ENCODE measurements around the gene SRC.

Gene SRC

DNA sequence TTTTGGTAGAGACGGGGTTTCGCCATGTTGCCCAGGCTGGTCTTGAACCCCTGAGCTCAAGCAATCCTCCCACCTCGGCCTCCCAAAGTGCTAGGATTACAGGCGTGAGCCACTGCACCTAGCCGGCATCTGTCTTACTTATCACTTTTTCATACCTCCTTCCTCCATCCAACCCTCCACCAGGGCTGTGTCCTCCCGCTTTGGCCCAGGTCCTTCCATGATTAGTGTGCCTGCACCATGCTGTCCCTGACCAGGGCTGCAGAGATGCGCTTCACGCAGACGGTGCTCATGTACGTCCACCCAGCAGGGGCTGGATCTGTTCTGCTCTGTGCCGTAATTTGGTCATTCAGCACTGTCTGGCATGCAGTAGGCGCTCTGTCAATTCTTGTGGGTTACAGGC is 85.8 kb downstream of the SRC start:
- no peak for DNase-seq

DNA sequence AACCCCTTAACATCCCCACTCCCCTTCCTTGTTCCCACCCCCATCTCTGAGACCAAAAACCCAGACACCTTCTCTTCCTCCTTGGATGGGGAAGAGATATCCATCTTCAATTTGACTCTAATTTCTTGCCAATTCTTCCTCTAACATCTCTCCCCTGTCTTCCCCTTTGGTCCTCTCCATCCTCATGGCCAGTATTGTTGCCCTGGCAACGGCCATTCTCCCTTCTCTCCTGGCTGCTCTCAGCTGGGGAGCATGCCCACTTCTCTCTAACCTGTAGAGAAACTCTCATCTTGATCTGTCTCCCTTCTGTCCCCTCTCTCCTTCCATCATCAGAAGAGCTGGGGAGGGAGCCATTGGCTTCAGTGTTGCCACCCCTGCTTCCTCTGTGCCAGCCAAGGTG is 86.7 kb downstream of the SRC start:
- no peak for DNase-seq

DNA sequence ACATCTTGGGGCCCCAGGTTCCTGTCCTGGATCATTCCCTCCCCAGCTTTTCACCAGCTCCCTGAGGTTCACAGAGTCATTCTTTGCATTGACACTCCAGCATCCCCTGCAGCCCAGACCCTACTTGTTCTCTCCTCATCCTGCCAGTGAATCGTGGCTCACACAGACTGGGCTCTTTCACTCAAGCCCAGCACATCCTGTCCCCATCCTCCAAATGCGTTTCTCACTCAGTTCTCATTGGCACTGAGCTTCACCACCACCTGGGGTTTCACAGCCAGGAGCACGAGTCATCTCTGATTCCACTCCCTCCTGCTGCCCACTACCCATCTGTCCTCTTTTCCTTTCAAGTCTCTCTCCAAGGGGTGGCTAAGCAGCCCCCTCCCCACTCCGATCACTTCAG is 89.7 kb downstream of the SRC start:
- DNase-seq, result no peak

DNA sequence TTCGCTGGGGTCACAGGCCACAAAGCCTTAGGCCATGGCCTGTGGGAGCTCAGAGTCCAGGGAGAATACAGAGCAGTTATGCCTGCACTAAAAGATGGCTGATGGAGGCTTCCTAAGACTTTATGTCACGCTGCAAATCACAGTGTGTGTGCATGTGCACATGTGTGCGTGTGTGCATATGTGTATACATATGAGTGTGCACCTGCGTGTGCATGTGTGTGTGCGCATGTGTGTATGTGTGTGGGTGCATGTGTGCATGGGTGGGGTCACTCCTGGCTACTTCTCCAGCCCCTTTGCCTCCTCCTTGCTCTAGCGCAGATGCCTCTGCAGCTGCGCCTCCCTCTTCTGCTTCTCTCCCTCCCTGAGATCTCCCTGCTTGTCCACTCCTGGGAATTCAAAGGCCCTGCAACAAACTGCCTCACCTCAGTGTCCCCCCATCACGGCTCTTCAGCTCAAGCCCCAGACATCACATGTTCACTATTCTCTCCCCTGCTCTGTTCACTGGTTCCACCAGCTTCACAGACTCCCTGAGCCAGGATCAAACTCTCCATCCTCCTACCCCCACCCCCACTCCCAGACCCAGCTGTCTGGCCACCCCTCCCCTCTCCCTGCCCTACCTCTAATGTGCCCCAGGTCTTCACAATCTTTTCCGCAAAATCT is 90.7 kb downstream of the SRC start:
- no peak for DNase-seq

DNA sequence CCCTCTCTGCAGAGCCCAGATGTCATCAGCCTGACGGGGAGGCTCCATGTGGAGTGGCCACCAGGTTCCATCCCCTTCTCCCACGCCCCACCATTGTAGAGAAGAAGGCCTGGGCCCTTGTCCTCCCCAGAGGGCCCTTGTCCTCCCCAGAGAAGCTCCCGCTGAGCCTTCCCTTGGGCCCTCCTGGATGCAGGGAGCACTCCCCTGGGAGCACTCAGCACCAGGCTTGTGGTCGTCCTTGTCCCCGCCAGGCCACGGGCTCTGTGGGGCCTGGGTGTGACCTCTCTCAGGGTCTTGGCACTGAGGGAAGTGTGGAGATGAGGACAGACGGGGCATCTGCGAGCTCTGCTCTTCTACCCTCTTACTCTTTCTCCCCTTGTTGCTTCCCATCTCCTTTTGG is 91.7 kb downstream of the SRC start:
- no peak for DNase-seq

DNA sequence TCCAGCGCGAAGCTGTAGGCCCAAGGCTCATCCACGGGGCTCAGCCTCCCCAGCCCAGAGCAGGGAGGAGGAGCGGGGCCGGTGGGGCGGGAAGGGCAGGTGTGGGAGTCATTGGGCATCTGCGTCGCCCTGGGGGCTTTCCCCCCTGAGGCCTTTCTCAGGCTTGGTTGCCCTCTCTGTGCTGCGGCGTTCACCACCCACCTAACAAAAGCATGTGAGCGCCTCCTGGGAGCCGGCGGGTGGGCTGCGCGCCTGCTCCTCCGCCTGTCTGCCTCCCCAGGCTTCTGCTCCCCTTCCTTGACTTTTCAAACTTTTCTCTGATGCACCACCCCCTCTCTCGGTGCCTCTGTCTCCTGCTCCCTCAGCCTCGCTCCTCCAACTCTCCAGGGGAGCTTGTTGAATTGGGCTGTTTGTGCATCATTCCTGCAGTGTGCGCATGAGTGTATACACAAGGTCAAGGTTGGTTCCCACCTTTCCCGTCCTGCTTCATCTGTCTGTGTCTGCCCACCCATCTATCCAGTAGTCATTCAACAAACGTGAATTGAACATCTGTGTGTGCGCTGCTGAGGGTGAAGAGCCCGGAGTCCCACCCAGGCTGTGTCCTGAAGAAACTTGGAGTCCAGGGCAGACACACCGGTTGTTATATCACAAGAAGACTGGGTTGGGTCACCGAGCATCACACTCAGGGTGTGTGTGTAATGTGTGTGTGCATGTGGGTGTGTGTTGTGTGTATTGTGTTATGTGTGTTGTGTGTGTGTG is 92.7 kb downstream of the SRC start:
- DNase-seq, result no peak

DNA sequence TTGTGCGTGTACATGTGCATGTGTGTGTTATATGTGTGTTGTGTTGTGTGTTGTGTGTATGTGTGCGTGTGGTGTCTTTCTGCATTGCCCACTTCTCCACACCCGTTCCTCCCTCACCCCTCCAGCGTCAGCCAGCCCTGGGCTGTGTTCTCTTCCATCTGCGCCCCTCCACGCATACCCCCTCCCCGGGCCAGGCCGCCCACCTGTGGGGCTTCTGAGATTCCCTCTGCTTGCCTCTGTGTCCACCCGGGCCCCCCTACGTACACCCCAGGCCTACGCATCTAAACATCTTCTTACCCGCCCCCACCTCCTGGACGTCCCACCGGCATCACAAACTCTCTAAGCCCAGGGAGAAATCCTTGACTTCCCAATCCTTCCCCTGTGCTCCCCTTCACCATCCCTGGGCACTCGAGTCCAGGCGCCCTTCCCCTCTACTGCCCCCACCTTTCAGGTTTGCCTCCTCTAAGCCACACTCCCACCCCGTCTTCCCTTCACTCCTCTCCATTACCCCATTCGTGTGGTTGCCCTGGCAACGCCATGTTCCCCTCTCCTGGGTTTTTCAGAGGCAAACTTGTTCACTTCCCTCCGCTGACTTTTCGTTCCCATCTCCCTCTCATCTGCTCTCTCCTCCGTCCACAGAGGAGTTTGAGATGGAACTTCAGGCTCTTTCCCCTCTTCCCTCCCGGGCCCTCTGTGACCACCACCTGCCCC is 93.4 kb downstream of the SRC start:
- DNase-seq, result no peak

DNA sequence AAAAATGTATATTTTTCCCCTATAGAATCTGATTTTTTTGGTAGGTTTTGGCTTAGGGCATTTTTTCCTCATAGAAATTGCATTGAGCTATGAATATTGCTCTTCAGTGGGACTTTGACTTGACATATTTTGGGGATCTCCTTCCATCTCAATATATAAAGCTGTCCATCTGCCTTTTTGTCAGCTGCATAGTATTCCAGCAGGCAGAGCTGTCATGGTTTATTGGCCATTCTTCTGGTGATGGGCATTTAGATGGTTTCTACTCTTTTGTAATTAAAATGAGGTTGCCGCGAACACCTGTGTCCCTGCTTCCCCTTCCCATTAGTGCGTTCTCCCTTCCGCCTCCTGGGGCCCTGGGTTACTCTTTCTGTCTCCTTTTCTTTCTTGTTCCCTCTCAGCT is 95.1 kb downstream of the SRC start:
- no peak for DNase-seq

DNA sequence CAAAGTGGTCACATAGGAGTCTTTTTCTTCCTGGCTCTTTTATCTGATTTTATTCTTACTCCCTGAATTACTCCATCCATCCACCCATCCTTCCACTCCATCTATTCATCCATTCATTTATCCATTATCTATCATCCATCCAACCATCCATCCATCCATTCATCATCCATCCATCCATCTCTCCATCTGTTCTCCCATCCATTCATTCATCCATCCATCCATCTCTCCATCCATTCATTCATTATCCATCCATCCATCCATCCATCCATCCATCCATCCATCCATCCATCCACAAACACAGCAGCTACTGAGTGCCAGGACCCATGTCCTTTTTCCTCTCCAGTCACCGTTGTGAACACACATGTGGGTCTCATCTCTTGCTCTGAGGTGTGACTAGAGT is 96.6 kb downstream of the SRC start:
- DNase-seq, result no peak

DNA sequence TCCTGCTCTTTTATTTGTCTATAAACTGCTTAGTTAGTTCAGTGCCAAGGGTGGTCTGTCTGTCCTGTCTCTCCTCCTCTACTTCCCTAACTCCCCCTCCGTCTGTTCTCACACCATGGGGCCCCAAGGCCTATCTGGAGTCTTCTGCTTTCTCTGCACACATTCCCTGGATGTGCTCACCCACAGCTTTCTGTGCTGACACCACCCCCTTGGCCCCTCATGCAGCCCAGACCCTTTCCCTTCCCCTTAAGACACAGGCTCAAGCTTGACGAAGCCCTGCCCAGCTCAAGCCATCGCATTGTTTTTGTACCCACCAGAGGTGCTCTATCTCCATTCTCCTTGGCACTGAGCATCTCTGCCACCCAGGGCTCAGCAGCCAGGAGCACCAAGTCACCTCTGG is 97.0 kb downstream of the SRC start:
- no peak for DNase-seq

DNA sequence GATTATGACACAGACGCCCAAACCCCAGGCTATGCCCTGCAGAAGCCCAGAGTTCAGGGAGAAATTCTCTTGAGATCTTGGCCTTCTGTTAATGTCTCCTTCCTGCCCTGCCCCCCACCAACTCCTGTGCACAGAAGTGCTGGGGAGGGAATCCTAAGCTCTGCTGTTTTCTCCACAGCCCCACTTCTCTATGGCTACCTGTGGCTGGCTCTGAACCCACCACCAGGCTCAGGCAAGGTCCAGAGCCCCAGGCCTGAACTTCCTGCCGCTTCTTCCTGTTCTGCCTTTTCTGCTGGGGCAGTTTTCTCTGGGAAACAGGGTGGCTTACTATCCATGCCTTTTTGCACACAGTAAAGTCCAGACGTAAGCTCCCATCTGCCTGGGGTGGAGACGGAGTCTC is 97.7 kb downstream of the SRC start:
- no peak for DNase-seq

DNA sequence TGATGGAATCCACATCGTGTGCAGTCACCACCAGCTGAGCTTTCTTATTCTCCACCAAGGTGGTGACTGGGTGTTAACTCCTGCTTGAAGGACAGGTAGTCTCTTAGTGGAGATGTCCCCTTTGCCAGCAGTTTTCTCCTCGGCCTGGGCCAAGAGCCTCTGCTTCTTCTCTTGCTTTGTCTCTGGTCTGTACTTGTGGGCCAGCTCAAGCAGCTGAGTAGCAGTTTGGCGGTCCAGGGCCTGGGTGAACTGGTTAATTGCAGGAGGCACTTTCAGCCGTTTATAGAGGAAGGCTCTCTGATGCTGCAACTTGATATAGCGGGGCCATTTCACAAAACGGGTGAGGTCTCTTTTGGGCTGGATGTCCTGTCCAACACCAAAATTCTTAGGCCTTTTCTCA is 99.1 kb downstream of the SRC start:
- DNase-seq, result no peak

DNA sequence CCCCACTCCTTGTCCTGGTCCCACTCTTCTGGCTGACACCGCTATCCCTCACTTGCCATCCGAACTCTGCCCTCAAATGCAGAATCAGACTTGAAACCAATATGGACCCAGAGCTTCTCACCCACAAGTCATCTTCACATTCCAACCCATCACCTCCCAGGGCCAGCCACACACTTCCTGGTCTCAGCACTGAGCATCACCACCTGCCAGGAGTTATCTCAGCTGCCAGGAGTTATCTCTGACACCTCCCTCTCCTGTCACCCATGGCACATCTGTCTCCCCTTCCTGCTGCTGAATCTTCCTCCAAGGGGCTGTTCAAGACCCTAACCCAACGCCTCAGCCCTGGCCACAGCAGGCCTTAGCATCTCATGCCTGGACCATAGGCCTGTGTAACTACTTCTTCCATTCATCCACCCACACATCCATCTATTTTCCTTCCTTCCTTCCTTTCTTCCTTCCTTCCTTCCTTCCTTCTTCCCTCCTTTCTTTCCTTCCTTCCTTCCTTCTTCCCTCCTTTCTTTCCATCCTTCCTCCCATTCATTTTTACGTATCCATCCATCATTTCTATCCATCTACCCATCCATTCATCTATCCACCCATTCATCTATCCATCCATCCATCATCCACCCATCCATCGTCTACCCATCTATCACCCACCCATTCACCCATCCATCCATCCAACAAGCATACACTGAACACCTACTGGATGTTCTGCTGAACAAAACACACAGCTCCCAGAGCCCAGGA is 100.5 kb downstream of the SRC start:
- no peak for DNase-seq

DNA sequence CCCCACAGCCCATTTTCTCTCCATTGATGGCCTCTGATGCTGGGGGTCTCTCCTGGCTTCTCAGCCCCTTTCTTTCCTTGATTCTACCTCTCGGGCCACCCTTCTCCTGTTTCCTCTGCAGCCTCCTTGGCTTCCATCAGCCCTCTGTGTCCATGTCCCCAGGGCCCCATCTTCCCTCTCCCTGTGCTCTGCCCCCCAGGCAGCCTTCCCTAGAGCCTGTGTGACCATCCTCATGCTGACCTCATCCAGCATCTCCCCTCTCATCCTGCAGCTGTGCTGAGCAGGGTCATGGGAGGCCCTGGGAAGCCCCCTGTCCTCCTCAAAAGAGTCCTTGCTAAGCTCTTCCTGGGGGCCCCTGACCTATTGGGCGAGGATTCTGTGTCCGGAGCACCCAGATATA is 101.7 kb downstream of the SRC start:
- DNase-seq, result no peak

DNA sequence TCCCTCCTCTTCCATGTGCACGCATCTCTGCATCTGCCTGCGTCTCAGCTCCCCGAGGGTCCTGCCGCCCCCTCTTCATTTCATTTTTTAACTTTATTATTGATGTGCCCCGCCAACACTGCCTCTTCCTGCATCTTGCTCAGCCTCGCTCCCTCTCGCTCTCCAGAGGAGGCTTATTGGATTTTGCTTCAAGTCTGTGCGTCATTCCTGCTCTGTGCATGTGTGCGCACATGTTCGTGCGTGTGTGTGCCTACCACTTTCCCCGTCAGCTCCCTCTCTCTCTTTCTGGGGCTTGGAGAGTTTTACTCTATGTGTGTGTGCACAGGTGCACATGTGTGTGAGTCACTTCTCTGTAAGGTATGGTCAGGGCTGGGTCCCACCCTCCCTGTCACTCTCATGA is 103.3 kb downstream of the SRC start:
- no peak for DNase-seq

DNA sequence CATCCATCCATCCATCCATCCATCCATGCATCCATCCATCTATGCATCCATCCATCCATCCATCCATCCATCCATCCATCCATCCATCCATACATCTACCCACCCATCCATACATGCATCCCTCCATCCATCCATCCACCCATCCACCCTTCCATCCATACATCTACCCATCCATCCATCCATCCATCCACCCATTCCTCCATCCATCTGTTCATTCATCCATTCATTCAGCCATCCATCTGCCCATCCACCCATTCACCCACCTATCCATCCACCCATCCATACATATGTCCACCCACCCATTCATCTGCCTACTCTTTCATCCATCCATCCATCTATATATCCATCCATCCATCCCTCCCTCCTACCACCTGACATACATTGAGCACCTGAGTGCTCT is 104.4 kb downstream of the SRC start:
- DNase-seq, result no peak

DNA sequence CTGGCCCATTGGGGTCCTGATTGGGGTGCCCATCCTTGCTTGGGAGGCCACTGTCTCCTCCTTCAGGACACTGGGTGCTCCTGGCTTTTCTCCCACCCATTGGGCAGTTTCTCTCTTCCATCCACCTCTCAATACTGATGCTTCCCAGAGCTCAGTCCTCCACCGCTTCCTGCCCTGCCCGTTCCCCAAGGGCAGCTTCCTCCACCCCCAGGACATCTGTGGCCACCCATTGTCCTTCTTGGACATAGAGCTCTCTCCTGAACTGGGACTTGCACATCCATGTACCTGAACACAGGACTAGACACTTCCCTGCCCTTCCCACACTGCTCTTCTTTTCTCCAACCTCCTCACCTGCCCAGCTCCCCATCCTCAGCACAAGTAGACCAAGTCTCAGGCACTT is 105.7 kb downstream of the SRC start:
- no peak for DNase-seq

DNA sequence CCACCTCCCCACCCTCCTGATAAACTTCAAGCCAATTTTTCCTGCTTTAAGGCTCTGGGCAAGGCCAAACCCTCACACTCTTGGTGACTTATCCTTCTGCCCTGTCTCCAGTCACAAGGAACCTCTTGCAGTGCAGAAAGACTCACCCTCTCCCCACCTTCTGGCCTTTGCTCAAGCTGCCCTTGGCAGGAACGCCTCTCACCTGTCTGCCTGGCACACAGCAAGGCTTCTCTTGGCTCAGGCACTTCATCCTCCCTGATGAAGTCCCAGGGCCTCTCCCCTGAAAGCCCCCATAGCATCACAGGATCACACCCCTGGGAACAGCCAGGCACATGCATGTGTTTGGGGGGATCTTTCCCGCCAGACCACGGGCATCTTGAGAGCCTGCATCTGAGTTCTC is 106.3 kb downstream of the SRC start:
- no peak for DNase-seq

DNA sequence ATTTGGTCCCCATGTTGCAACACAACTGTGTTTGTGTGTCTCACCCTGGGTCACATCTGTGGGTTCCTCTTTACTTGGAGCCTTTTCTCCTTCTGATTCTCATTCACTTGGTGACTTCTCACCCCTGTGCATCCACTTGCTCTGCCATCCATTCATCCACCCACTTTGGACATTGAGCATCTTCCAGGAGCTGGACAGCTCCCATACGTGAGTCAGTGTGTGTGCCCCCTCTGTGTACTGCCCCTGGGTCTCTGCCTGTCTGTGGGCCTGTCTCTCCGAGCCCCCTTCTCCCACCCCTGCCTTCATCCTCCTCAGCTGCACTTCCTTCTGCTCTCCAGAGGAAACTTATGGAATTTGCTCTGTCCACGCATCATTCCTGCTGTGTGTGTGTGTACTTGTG is 107.3 kb downstream of the SRC start:
- no peak for DNase-seq

DNA sequence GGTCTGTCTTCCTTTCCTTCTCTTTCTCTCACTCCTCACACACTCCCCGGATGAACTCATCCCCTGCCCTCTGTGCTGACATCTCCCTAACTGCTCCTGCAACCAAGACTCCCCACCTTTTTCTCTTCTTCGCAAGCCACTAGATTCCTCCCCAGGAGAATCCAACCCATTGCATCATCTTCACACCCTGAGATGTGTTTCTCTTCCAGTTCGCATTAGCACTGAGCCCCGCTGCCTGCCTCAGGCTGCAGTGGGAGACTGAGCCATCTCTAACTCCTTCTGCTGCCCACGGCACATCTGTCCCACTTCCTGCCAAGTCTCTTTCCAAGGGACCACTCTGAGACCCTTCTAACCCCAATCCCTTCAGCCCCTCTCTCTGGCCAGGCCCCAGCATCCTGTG is 107.9 kb downstream of the SRC start:
- DNase-seq, result no peak

DNA sequence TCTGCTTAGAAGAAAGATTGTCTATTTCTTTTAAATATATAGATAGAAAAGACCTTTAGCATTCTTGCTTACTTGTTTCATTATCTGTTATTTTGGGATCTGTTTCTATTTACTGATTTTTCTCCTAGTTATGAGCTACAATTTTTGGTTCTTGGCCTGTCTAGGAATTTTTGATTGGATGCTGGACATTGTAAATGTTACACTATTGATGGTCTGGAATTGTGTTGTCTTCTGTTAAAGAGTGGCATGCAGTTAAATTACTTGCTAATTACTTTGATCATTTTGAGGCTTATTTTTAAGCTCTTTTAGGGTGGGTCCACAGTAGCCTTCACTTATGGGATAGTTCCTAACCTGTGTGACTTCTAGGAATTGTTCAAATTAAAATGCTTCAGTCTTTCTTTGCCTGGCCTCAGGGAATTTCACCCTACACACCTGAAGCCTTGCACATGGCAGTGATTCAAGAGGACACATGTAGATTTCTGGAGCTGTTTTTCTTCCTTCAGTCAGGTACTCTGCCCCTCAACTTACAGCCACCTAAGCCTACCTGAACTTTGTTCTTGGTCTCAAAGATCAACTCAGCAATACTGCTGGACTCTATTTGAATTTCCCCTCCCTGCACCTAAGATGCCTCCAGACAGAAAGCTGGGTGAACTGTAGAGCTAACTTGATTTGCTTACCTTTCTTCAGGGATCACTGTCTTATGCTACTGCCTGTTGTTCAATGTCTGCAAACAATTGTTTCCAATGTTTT is 108.9 kb downstream of the SRC start:
- no peak for DNase-seq

Measured in T-helper 1 cell (primary cell).